WTC11 (cell line): Measurements from ENCODE around the gene SMCO1.

Source experiments
- AFF4 ChIP-seq: sonication (generic); formaldehyde crosslinking; IDR thresholded peaks from 2 replicates; pipeline ENCODE4 v1.8.1; 2023; ENCODE audit warnings: mild to moderate bottlenecking, missing genetic modification reagents, borderline replicate concordance
- CDX4 ChIP-seq: fragments of 250-450 bp; sonication (Bioruptor Pico); IDR thresholded peaks from 2 replicates; pipeline ENCODE4 v1.9.0; 2021; ENCODE audit warnings: moderate library complexity, mild to moderate bottlenecking, inconsistent platforms, borderline replicate concordance
- CTCF ChIP-seq: fragments of 200-600 bp; IDR thresholded peaks from 2 replicates; pipeline ENCODE4 v1.8.0; 2022; ENCODE audit warnings: antibody characterized with exemption
- E2F1 ChIP-seq: sonication (generic); formaldehyde crosslinking; IDR thresholded peaks from 2 replicates; pipeline ENCODE4 v1.8.0; 2022; ENCODE audit warnings: mild to moderate bottlenecking, missing genetic modification reagents
- ELF4 ChIP-seq: sonication (generic); formaldehyde crosslinking; IDR thresholded peaks from 2 replicates; pipeline ENCODE4 v1.8.1; 2022; ENCODE audit warnings: low read depth, mild to moderate bottlenecking, moderate library complexity, missing genetic modification reagents
- ESRRA ChIP-seq: sonication (generic); formaldehyde crosslinking; IDR thresholded peaks from 2 replicates; pipeline ENCODE4 v1.8.1; 2022; ENCODE audit warnings: mild to moderate bottlenecking, missing genetic modification reagents, borderline replicate concordance
- FOXP1 ChIP-seq: sonication (generic); formaldehyde crosslinking; IDR thresholded peaks from 2 replicates; pipeline ENCODE4 v1.8.0; 2022; ENCODE audit warnings: missing genetic modification reagents, mild to moderate bottlenecking, moderate library complexity, borderline replicate concordance
- IRF2 ChIP-seq: sonication (generic); formaldehyde crosslinking; IDR thresholded peaks from 2 replicates; pipeline ENCODE4 v1.8.0; 2022; ENCODE audit warnings: low read depth, missing genetic modification reagents, borderline replicate concordance
- MAX ChIP-seq: sonication (generic); formaldehyde crosslinking; IDR thresholded peaks from 2 replicates; pipeline ENCODE4 v1.8.0; 2022; ENCODE audit warnings: mild to moderate bottlenecking, missing genetic modification reagents
- MXD4 ChIP-seq: fragments of 250-450 bp; sonication (Bioruptor Pico); IDR thresholded peaks from 2 replicates; pipeline ENCODE4 v1.8.0; 2021; ENCODE audit warnings: mild to moderate bottlenecking, moderate library complexity, borderline replicate concordance
- TP53 ChIP-seq: sonication (generic); formaldehyde crosslinking; IDR thresholded peaks from 2 replicates; pipeline ENCODE4 v1.8.1; 2023; ENCODE audit warnings: mild to moderate bottlenecking, missing genetic modification reagents
- USF2 ChIP-seq: sonication (generic); formaldehyde crosslinking; IDR thresholded peaks from 2 replicates; pipeline ENCODE4 v1.8.1; 2023; ENCODE audit warnings: mild to moderate bottlenecking, missing genetic modification reagents, moderate library complexity
- ZSCAN18 ChIP-seq: fragments of 250-450 bp; sonication (Bioruptor Pico); IDR thresholded peaks from 2 replicates; pipeline ENCODE4 v2.1.2; 2022; ENCODE audit warnings: mild to moderate bottlenecking, moderate library complexity

GRCh38 chr3:196523841-196524240, 8.7 kb upstream of the SMCO1 start:
- TF ChIP-seq CTCF (no peak), TP53 (CRISPR knock-in tag) (no peak), ZSCAN18 (CRISPR knock-in tag) (no peak), CDX4 (no peak), FOXP1 (CRISPR knock-in tag) (no peak), IRF2 (CRISPR knock-in tag) (no peak), E2F1 (CRISPR knock-in tag) (no peak), MAX (CRISPR knock-in tag) (no peak), AFF4 (CRISPR knock-in tag) (no peak), ESRRA (CRISPR knock-in tag) (no peak), ELF4 (CRISPR knock-in tag) (no peak), USF2 (no peak), MXD4 (no peak)
